ENCODE measurements around the gene KIF3A. TPM values are rescaled to one million over a fixed set of nuclear protein-coding genes. Genes with fewer than 3 reads are reported as not detected.

KIF3A gene
- total and polyA plus RNA-seq, 4 donors, result 3.1 to 16.5 (median 9.2) TPM

DNA sequence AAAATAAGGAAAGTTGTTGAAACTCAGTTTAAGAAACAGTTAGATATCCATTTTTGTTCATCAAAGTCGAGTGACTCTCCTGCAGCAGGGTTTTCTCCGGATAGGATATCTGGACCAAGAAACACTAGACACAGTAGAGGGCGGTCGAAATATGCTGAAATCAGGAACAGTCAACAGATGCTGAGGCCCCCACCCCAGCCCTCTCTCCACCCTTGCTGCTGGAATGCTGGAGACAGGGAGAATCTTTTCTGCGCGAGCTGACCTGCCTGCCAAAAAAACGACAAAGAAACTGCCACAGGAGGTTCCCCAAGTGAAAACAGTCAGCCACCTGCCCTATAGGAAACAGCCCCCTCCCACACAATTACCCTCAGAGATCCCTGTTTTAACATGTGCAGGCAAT lies 83.6 kb downstream of the KIF3A start:
- H3K4me3 ChIP-seq, result no peak overlapping the region
- H3K27ac ChIP-seq (ENCODE audit: low read depth in 1 of 2, low read length in 1 of 2), result no peak overlapping the region
- H3K9me3 ChIP-seq (ENCODE audit: control insufficient read depth in 4 of 4, insufficient read depth in 3 of 4, low read length in 3 of 4), result peaks cover 0 to 2% (median 0%) of the 10 kb centered on the region in 4 donors
- no peaks in the 10 kb centered on the region for H3K36me3 ChIP-seq (ENCODE audit: control insufficient read depth in 4 of 4, insufficient read depth in 4 of 4, low read length in 4 of 4)
- H3K4me1 ChIP-seq (ENCODE audit: control insufficient read depth in 5 of 5, insufficient read depth in 5 of 5, low read length in 5 of 5), result peaks cover 0 to 11% (median 0%) of the 10 kb centered on the region in 5 donors
- 42 to 50% methylated on average over 7 of the region's 7 CpGs for WGBS, 2 donors
- ATAC-seq (ENCODE audit: insufficient read depth, low FRiP score) (no peak), DNase-seq (no peak)
- TF ChIP-seq, protein P1, sequence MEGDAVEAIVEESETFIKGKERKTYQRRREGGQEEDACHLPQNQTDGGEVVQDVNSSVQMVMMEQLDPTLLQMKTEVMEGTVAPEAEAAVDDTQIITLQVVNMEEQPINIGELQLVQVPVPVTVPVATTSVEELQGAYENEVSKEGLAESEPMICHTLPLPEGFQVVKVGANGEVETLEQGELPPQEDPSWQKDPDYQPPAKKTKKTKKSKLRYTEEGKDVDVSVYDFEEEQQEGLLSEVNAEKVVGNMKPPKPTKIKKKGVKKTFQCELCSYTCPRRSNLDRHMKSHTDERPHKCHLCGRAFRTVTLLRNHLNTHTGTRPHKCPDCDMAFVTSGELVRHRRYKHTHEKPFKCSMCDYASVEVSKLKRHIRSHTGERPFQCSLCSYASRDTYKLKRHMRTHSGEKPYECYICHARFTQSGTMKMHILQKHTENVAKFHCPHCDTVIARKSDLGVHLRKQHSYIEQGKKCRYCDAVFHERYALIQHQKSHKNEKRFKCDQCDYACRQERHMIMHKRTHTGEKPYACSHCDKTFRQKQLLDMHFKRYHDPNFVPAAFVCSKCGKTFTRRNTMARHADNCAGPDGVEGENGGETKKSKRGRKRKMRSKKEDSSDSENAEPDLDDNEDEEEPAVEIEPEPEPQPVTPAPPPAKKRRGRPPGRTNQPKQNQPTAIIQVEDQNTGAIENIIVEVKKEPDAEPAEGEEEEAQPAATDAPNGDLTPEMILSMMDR (IDR thresholded peaks at IDR 0.05; ENCODE audit: control extremely low read depth, extremely low read depth), result no peak
- peaks cover 0 to 32% (median 30%) of the 10 kb centered on the region in 3 donors for H3K27me3 ChIP-seq (ENCODE audit: control insufficient read depth in 3 of 3, insufficient read depth in 3 of 3, low read length in 2 of 3)
- no peak overlapping the region for H3K9ac ChIP-seq (ENCODE audit: insufficient read depth in 1 of 2, low read length in 2 of 2)

DNA sequence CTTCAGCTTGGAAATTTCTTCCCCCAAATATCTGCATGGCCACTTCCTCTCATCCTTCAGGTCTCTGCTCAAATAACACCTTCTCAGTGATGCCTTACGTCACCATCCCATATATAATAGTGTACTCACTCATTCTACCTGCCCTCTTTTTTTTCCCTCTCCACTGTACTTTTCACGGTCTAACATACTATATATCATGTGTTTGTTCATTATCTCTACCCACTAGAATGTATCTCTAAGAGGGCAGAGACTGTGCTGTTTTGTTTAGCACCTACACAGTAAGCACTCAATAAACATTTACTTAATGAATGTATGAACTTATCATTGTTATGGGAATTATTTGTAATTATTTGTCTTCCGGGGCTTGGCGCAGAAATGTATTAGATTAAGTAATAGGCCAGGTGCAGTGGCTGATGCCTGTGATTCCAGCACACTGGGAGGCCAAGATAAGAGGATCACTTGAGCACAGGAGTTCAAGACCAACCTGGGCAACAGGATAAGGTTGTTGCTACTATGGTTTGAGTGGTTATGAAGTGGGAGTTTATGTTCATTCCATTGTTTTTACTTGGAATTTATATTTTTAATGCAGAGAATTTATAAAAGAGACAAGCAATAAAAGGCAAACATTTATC lies 85.4 kb downstream of the KIF3A start:
- WGBS, 2 donors, result 73 to 90% methylated on average over 4 of the region's 4 CpGs
- TF ChIP-seq, protein P1 (IDR thresholded peaks at IDR 0.05; ENCODE audit: control extremely low read depth, extremely low read depth), result no peak
- H3K36me3 ChIP-seq (ENCODE audit: control insufficient read depth in 4 of 4, insufficient read depth in 4 of 4, low read length in 4 of 4), result no peaks in the 10 kb centered on the region
- peaks cover 0 to 32% (median 30%) of the 10 kb centered on the region in 3 donors for H3K27me3 ChIP-seq (ENCODE audit: control insufficient read depth in 3 of 3, insufficient read depth in 3 of 3, low read length in 2 of 3)
- peaks cover 0 to 11% (median 0%) of the 10 kb centered on the region in 5 donors for H3K4me1 ChIP-seq (ENCODE audit: control insufficient read depth in 5 of 5, insufficient read depth in 5 of 5, low read length in 5 of 5)
- no peak overlapping the region for H3K27ac ChIP-seq (ENCODE audit: low read depth in 1 of 2, low read length in 1 of 2)
- no peak overlapping the region for H3K4me3 ChIP-seq
- ATAC-seq (ENCODE audit: insufficient read depth, low FRiP score) (no peak), DNase-seq (no peak)
- no peak overlapping the region for H3K9ac ChIP-seq (ENCODE audit: insufficient read depth in 1 of 2, low read length in 2 of 2)
- H3K9me3 ChIP-seq (ENCODE audit: control insufficient read depth in 4 of 4, insufficient read depth in 3 of 4, low read length in 3 of 4), result peaks cover 0 to 8% (median 2%) of the 10 kb centered on the region in 4 donors

DNA sequence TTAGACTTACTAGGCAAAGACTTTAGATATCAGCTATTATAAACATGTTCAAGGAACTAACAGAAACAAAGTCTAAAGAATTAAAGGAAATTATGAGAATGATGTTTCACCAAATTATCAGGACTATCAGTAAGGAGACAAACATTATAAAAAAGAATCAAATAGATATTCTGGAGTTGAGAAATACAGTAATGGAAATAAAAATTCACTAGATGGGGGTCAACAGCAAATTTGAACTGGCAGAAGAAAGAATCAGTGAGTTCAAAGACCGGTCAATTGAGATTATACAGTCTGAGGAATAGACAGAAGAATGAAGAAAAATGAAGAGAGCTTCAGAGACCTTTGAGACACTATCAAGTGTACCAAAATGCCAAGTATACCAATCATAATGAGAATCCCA lies 89.0 kb downstream of the KIF3A start:
- TF ChIP-seq, protein P1 (IDR thresholded peaks at IDR 0.05; ENCODE audit: control extremely low read depth, extremely low read depth), result no peak
- H3K4me3 ChIP-seq, result no peak overlapping the region
- H3K27me3 ChIP-seq (ENCODE audit: control insufficient read depth in 3 of 3, insufficient read depth in 3 of 3, low read length in 2 of 3), result peaks cover 0 to 8% (median 3%) of the 10 kb centered on the region in 3 donors
- no peaks in the 10 kb centered on the region for H3K4me1 ChIP-seq (ENCODE audit: control insufficient read depth in 5 of 5, insufficient read depth in 5 of 5, low read length in 5 of 5)
- no peak overlapping the region for H3K9ac ChIP-seq (ENCODE audit: insufficient read depth in 1 of 2, low read length in 2 of 2)
- DNase-seq, result no peak
- peaks cover 0 to 4% (median 0%) of the 10 kb centered on the region in 4 donors for H3K36me3 ChIP-seq (ENCODE audit: control insufficient read depth in 4 of 4, insufficient read depth in 4 of 4, low read length in 4 of 4)
- peaks cover 0 to 8% (median 2%) of the 10 kb centered on the region in 4 donors for H3K9me3 ChIP-seq (ENCODE audit: control insufficient read depth in 4 of 4, insufficient read depth in 3 of 4, low read length in 3 of 4)
- WGBS, 2 donors, result 97 to 98% methylated on average over 1 of the region's 1 CpG
- ATAC-seq (ENCODE audit: insufficient read depth, low FRiP score), result no peak
- H3K27ac ChIP-seq (ENCODE audit: low read depth in 1 of 2, low read length in 1 of 2), result no peak overlapping the region

Data from lung (tissue), 12 donors.